NK-92 (cell line): Measurements from ENCODE around the gene BCL2.

ENCODE experiments used
- DNase-seq: peaks from one replicate; lab custom pipeline; 2025; ENCODE audit not compliant: unreplicated experiment; lab: John Stamatoyannopoulos, UW

The BCL2 gene

DNA sequence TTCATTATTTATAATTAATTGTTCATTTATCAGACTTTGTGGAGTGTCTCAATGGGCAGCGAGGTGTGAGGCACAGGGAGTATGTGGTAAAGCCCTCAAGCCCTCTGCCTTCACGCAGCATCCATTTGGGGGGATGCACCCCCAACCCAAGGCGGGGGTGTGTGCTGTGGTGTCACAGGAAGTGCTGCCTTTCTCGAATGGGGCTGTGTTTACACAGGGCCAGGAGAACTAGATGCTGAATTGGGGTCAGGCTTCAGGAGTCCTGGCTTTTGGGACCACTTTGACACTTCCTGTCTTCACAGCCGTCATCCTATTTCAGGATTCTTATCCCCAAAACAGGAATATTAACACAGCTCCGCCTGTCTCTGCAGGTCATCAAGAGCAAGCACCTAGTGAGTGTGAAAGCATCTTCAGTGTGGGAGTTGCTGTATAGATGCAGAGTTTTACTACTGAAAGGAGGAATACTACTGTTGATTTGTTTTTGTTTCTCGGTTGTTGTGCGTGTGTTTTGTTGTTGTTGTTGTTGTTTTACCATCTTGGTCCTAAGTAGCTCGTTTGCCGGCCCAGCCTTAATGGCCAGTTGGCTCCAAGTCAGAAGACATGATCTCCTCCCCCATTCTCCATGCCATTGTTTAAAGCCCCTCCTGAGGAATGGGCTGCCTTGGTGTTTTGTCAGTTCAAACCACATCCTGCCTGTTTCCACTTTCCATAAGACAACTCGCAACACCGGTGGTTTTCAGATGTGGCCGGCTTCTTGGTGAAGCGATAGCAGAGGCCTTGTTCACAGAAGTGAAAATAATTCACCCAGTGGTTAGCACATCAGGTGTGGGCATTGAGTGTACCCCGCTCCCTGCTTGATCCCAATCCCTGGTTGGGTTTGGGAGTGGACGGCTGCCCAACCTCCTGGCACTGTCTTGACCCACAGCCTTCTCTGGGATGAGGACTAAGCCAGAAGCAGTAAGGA lies 221.3 kb downstream of the BCL2 start:
- no peak for DNase-seq

DNA sequence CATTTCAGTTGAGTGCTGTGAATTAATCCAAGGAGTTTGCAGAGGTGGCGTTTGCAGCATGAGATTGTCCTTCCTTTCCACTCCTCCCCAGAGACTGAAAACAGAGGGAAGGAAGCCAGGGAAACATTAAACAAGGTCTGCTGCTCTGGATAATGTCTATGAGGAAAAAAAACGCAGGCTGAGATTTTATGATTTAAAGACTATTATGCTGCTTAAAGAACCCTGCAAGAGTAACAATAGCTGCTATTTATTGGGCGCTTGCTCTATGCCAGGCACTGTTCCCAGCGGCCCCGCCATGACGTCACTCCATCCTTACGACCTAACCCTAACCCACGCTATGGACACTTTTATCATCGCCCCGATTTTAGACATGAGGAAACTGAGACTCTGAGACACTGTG lies 222.4 kb downstream of the BCL2 start:
- no peak for DNase-seq

DNA sequence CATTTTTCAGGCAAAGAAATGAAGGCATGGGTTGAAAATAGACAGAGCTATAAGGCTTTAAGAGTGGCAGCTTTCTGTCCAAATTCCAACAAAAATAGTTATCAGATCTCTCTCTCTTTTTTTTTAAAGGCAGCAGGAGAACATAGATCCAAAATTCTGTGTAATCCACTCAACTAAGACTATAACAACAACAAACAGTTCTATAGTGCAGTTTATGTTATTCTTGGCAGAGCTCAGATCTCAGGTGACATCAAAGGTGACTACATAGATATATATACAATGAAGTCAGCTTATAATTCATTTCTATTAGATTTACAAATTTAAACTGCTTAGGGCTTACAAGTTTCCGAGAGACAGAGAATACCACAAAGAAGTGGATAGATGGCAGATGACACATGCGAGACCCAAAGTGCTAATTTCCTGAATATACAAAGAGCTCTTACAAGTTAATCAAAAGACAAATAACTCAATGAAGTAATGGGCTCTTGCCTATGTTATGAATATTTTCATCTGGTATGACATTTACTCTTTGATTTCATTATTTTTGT lies 223.2 kb downstream of the BCL2 start:
- DNase-seq, result no peak

DNA sequence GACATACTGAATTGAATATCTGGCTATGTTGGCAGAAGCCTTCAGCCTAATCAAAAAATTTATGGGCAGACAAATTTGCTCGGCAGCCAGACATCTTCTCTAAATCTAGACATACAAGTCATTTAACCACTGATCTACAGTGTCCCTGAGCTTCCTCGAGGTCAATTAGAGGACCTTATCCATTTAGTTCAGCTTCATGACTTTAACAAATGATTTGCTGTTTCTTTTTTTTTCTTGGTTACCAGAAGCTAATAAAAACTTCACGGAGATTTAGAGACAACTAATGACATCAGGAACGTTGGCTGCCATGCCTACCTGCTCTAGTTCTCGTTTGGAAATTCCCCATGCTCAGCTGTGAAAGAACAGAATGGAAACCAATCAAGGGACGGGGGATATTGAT lies 223.8 kb downstream of the BCL2 start:
- DNase-seq, result no peak

DNA sequence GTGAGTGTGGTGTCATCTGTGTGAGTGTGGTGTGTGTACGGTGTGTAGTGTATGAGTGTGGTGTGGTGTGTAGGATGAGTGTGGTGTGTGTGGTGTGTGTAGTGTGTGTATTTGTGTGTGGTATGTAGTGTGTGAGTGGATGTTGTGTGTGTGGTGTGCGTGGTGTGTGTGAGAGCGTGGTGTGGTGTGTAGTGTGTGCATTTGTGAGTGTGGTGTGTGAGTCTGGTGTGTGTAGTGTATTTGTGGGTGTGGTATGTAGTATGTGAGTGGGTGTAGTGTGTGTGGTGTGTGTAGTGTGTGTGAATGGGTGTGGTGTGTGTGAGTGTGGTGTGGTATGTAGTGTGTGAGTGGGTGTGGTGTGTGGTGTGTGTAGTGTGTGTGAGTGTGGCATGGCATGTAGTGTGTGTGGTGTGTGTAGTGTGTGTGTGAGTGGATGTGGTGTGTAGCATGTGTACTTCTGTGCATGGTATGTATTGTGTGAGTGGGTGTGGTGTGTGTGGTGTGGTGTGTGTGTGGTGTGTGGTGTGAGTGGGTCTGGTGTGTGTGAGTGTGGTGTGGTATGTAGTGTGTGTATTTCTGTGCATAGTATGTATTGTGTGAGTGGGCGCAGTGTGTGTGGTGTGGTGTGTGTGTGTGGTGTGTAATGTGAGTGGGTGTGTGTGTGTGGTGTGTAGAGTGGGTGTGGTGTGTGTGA lies 227.8 kb downstream of the BCL2 start:
- DNase-seq, result no peak

DNA sequence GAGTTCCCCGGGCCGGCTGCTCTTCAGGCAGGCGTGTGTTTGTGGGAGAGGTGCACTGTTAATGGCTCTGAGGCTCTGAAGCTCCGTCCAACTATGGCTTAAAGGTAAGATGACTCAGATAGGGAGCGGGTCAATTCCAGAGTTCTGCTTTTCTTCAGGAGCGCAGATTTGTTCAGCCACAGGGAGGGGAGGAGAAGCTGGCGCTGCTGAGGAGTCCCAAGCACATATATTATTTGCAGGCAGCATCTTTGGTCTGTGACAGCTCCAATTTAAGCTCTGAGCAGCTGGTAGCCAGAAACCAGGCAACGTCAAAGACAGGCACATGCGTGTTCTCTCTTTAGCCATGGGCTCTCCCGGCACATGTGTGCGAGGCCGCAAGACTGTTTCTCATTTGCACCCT lies 229.2 kb downstream of the BCL2 start:
- DNase-seq, result no peak

DNA sequence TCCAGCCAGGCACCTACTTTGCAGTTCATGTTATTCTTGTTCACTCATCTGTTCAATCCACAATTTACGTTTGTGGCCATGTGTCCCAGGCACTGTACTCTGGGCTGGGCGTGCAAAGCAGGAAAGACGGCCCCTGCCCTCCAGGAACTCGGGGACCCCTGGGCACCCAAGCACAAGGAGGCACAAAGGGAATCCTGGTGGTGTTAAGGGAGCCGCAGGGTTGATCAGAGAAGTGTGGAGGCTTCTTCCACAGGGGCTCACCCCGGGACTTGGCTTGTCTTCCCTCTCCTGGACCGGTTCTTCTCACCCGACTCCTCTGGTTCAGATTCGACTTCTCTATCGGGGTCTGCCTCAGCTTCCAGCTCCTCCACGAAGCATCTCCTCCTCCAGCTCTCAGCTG lies 230.5 kb downstream of the BCL2 start:
- DNase-seq, result no peak

DNA sequence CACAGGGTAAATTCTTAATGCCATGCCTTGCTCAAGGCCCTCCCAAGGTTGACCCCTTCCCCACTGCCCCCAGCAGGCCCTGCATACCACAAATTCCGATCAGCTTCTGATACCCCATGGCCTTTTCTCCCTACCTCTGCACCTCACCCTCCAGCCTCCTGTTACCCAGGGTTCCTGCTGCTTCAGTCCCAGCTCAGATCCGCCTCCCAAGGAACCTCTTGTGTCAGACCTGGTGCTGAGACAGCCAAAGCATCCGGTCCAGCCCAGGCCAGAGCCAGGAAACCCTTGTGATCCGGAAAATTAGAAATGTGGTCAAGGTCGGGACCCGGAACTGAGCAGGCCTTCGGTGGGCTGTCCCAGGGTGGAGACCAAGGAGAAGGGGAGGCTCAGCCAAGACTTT lies 231.3 kb downstream of the BCL2 start:
- DNase-seq, result no peak

DNA sequence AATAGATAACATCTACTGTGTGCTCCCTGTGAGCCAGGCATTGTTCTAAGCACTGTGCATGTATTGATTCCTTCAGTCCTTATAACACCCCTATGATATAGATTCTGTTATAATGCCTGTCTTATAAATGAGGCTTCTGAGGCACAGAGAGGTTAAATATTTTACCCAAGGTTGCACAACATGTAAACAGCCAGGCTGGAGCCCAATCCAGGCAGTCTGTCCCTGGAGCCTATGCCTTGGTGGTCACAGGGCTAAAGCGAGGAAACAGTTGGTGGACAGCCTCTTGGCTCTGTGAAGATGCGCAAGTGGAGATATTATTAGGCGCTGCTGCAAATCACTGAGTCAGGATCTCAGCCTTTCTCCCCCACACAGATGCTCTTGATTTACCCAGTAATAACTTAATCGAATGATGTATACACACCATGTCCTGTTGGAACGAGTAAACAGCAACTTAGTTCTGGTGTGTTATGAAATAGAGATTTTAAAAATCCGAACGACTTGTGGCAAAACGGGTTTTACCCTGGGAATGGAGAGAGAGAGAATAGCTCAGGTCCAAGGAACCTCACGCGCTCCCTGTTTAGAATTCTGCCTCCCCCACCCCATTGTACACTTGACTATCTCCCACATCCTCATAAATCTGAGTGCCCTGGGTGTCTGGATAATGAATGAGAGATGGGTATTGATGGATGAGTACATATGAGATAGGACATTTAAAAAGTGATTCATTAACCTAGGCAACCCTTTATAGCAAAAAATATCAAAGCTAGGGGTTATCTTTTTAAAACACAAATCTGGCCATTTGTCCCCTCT lies 231.9 kb downstream of the BCL2 start:
- DNase-seq, result no peak

DNA sequence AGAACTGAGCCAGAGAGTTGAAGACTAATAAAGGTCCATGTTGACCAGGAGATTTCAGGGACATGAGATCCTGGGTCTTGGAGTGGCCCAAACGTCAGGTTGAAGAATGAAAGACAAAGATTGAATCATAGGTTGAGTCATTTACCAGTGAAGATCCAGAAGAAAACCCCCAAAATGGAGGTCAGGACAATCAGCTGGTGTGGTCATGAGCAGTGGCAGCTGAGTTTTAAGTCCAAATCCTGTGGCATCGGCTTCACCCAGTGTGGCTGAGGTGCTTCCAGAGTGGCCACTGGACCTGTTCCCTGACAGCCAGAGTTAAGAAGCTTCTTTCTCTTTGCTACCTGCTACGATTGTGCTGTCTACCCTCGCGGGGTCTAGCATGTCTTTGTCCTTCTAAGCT lies 234.0 kb downstream of the BCL2 start:
- DNase-seq, result no peak

DNA sequence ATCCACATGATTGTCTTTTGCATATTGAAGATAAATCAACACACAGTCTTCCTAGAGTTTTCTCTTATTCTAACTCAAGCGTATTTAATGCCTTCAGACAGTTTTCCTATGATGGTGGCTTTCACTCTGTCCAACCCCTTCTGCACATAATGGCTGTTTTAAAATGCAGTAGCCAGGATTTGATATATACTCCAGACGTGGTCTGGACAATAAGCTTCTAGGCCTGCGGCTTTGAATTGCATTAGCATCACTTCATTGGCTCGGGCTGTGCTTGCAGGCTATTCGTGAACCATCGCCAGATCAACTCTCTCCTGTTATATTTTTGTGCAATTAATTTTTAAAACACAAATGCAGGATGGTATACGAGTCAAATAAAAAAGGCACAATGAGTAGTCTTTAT lies 235.3 kb downstream of the BCL2 start:
- DNase-seq, result no peak

DNA sequence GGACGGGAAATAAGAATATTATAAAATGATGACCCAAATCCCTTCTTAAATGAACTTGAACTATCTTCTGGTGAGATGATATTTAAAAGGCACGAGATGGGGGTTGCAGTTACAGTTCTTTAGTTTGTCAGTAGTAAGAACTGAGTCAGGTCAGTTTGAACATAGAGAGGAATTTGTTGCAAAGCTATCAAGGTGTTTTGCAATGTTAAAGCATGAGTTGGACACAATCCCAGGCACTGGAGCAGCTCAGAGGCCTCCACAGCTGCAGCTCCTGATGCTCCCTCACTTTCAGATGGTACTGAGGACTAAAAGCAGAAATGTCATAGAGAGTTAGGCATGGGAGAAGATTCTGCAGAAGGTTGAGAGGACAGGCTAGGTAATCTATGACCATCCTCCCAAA lies 236.0 kb downstream of the BCL2 start:
- DNase-seq, result no peak

DNA sequence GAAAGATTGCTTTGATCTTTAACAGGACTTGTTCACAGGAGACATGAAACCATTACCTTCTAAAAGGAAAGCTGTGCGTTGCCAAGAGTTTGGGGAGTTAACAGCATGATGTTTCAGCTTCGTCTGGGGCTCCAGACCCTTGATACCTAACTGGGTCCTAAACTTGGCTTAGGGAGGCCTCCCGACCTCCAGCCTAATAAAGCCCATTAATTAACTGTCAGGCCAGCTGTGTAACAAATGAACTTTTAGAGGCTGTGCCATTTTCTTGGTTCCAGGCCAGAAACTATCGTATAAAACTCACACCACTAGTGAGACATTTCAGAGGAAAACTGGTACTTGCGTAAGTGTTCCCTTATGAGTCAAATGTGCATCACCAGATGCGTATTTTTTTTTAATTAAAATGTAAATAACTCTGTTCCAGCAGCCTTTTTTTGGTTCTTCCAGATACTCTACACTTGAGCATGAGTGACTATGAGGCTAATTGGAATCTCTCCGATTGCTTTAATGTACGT lies 236.5 kb downstream of the BCL2 start:
- DNase-seq, result no peak

DNA sequence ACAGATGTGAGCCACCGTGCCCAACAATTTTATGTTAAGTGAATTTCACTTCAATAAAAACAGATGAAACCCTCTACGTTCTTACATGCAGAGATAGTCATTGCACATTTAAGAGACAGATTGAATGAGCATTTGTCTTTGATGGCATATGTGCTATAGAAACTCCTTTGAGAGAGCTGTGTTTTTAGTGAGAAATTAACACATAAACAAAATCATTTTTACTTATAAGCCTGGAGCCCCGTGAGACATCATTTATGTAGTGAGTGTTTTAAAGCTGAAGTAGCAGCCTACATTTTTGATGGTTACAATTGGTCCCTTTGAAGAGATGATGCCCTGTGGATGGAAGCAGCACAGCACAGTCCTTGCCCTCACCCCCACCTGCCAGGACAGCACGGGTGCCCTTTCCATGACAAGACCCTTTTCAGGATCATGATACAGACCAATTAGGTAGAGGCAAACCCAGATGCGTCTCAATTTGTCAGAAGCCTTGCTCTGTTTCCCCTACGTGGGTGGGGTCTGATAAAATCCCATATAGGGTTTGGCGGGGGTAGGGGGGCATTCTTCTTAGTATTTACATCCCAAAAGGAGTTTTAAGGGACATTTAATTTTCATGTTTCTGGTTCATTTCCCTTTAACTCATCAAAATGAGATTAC lies 237.1 kb downstream of the BCL2 start:
- DNase-seq, result no peak

DNA sequence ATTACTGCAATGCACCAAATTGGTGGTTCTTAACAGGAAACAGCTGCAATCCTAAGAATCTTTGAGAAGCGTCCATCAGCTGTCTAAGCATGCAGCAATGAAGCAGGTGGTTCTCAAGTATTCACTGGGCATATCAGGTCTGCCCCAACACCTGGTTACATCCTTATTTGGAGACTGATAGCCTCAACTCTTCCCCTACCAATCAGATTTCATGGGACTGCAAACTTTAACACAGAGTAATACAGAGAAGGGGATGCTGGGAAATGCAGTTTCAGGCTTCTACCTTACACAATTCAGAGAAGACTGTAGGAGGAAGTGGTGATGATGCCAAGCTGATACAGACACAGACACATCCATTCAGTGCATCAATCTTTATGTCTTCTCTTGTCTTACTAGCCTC lies 240.5 kb downstream of the BCL2 start:
- DNase-seq, result no peak

DNA sequence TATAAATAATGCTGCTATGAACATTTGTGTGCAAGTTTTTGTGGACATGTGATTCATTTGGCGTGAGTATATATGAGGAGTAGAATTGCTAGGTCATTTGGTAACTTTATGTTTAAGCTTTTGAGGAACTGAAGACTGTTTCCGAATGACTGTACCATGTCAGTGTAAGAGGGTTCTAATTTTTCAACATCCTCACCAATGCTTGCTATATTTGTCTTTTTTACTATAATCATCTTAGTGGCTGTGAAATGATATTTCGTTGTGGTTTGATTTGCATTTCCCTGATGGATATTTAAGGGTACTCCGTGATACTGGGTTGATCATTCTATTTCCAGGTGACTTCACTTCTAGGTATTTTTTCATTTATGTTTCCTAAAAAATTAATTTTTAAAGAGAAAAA lies 241.1 kb downstream of the BCL2 start:
- no peak for DNase-seq

DNA sequence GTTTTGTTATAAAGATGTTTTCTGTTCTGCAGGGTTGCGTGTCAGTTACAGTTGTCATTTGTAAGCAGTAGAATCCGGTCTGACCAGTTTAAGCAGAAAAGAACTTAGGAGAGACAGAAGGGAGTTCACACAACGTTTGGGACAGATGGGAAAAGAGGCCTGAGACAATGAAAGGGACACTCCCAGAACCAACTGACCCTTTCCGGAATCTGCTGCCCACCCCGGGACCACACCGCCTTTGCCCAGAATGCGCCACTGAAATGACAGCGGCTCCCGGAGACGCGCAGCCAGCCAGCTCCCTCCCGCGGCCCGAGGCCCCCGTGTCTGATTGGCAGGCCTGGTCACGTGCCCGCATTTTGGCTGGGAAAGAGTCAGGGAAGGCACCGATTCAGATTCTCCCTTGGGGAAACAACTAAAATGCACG lies 244.6 kb downstream of the BCL2 start:
- no peak for DNase-seq

DNA sequence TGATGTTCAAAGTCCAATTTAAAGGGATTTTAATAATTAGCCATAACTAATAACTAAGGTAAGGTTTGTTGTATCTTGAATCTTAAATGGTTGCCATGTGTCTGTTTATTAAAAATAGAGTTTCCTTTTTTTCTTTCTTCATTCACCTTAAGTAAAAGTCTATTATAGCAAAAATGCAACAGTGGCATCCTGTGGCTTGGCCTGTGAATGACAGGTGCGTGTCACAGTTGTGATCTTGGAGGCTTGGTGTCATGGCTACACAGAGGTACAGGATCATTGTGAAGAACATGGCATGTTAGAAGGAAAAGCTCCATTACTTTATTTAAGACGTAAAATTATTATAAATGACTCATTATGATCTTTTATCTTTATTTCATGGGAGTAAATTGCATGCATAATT lies 246.1 kb downstream of the BCL2 start:
- DNase-seq, result no peak
